ENCODE data around the gene TFCP2L1. TPM values are rescaled to one million over a fixed set of nuclear protein-coding genes. Genes with fewer than 3 reads are reported as not detected.

The TFCP2L1 gene
- total RNA-seq, 1 experiment from 2014 or later: 4.3 TPM

- TF ChIP-seq E2F5 (CRISPR knock-in tag; IDR thresholded peaks at IDR 0.05) (no peak), FOXP1 (CRISPR knock-in tag; IDR thresholded peaks at IDR 0.05; ENCODE audit: borderline replicate concordance) (no peak), ZSCAN18 (CRISPR knock-in tag; IDR thresholded peaks at IDR 0.05) (no peak), GTF2I (CRISPR knock-in tag; conservative IDR thresholded peaks at IDR 0.05) (no peak), E2F1 (CRISPR knock-in tag; IDR thresholded peaks at IDR 0.05) (no peak), TP53 (CRISPR knock-in tag; IDR thresholded peaks at IDR 0.05) (no peak), PRRX2 (CRISPR knock-in tag; IDR thresholded peaks at IDR 0.05) (no peak), FOXP4 (CRISPR knock-in tag; IDR thresholded peaks at IDR 0.05) (no peak), ATF2 (CRISPR knock-in tag; IDR thresholded peaks at IDR 0.05; ENCODE audit: borderline replicate concordance, low read depth) (no peak), HMGA2 (CRISPR knock-in tag; IDR thresholded peaks at IDR 0.05) (no peak), NR2C2 (CRISPR knock-in tag; IDR thresholded peaks at IDR 0.05) (no peak)
Observed at GRCh38 chr2:121244616-121245015, 40.4 kb downstream of the TFCP2L1 start (continued).

- ChIA-PET POLR2A (no interaction called here), CTCF (interaction anchor here (1.1 to 1.6 kb wide), 2 partner anchors 115 to 149 kb away, joined by 3 to 4 read pairs; no protein-coding TSS in a partner anchor)
- Mint-ChIP-seq H3K27me3 (ENCODE audit: low read depth) (no peaks in the 10 kb centered on the region), H3K27ac (no peak overlapping the region), H3K36me3 (no peaks in the 10 kb centered on the region), H3K9me3 (no peaks in the 10 kb centered on the region), H3K4me1 (no peaks in the 10 kb centered on the region), H3K4me3 (no peak overlapping the region)
- DNase-seq (ENCODE audit: low spot score) (no peak), ATAC-seq (no peak)
- no peak for TF ChIP-seq IRF2 (CRISPR knock-in tag; IDR thresholded peaks at IDR 0.05; ENCODE audit: borderline replicate concordance, low read depth)
- TF ChIP-seq ZBTB21 (CRISPR knock-in tag; IDR thresholded peaks at IDR 0.05; ENCODE audit: borderline replicate concordance): no peak
- TF ChIP-seq USF1 (CRISPR knock-in tag; IDR thresholded peaks at IDR 0.05): no peak
- TF ChIP-seq CBFB (CRISPR knock-in tag; IDR thresholded peaks at IDR 0.05; ENCODE audit: low read depth): no peak
- no peak for TF ChIP-seq AFF4 (CRISPR knock-in tag; IDR thresholded peaks at IDR 0.05; ENCODE audit: borderline replicate concordance)
- TF ChIP-seq ZNF512 (CRISPR knock-in tag; IDR thresholded peaks at IDR 0.05; ENCODE audit: borderline replicate concordance): no peak
- TF ChIP-seq SP1 (CRISPR knock-in tag; conservative IDR thresholded peaks at IDR 0.05): no peak
- TF ChIP-seq JUN (CRISPR knock-in tag; IDR thresholded peaks at IDR 0.05): no peak
- no peak for TF ChIP-seq MXD4 (CRISPR knock-in tag; IDR thresholded peaks at IDR 0.05; ENCODE audit: borderline replicate concordance)
- TF ChIP-seq EMX1 (CRISPR knock-in tag; IDR thresholded peaks at IDR 0.05): no peak
- TF ChIP-seq ZNF219 (CRISPR knock-in tag; IDR thresholded peaks at IDR 0.05; ENCODE audit: borderline replicate concordance): no peak
Observed at GRCh38 chr2:121243821-121244460, 41.1 kb downstream of the TFCP2L1 start.
